Kidney tubule cell (primary cell): ENCODE data around the gene SLC35F6.
A peak's percentile ranks its signal among the peaks of the same experiment; 100 is the strongest.
"Not testable (repeated sequence)": the region's sequence is repeated elsewhere in the genome, so short reads cannot be mapped to it uniquely, and the experiment has no call there.

Experiments
- DNase-seq: peaks from one replicate; pipeline ENCODE4 v3.0.0-alpha.2; 2018; ENCODE audit warnings: low spot score

SLC35F6 gene

GRCh38 chr2:26784570-26785234 is 20.6 kb downstream of the SLC35F6 start:
- DNase-seq = no peak

DNA sequence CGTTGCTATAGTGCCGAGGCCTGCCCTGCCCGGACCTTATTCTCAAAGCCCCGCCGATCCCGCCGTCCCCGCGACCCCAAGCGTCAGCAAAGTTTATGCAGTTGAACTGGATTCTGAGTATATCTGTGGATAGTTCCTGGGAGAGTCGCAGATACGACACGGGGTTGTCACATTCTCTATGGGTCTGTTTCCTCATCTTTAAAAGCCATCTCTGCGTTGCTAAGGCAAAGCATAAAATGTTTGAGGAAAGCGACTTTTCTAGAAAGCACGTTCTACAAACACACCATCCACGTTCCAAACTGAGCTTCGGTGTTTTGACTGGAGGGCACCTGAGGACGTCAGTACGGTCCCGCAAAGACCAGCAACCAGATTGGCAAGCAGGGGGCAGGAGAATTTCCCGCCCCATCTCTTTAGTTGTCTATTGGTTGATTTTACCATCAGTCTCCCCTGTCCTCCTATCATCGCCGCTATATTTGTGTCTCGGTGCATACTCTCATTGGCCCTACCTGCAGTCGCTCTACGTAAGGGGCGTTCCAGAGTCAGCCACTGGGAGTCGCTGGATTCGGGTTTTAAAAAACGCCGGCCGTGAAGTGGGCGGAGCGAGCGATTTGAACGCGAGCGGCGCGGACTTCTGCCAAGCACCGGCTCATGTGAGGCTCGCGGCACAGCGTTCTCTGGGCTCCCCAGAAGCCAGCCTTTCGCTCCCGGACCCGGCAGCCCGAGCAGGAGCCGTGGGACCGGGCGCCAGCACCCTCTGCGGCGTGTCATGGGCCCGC is 21.5 kb downstream of the SLC35F6 start, which contains the start of gene CENPA:
CENPA (plus strand) TSS at position 626 of the 776 bp plus-strand sequence; CDS start at position 767, 141 bp downstream.
- peak; percentile 100 for DNase-seq

GRCh38 chr2:26786207-26787028 is 22.3 kb downstream of the SLC35F6 start:
- DNase-seq = peak; percentile 36

GRCh38 chr2:26792720-26793119 is 28.6 kb downstream of the SLC35F6 start:
- peak; percentile 27 for DNase-seq

DNA sequence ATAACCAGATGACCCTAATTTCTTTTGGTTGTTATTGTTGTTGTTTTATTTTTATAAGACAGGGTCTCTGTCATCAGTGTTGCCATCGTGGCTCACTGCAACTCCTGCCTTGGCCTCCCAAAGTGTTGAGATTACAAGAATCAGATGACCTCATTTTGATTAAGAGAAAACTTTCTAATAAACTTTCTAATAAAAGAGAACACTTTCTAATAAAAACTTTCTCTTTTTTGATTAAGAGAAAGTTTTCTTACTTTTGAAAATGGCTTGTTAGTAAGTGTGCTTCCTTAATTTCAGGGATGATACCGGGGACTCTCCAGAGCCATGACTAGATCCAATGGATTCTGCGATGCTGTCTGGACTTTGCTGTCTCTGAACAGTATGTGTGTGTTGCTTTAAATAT is 29.4 kb downstream of the SLC35F6 start:
- no peak for DNase-seq

GRCh38 chr2:26795135-26795534 is 31.1 kb downstream of the SLC35F6 start:
- DNase-seq = not testable (repeated sequence)

GRCh38 chr2:26801328-26801727 is 37.2 kb downstream of the SLC35F6 start:
- no peak for DNase-seq

- DNase-seq = no peak
Measured at GRCh38 chr2:26801796-26802195, 37.7 kb downstream of the SLC35F6 start.

DNA sequence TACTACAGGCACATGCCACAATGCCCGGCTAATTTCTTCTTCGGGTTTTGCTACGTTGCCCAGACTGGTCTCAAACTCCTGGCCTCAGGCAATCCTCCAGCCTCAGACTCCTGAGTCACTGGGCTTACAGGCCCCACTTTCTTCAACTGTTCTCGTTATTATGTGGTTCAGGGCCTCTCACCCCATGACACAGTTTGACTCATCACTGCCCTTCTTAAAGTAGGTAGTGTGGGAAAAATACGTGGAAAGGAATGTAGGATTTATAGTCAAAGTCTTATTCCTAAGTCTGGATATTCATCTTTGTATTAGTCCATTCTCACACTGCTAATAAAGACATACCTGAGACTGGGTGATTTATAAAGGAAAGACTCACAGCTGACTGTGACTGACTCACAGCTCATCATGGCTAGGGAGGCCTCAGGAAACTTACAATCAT is 41.2 kb downstream of the SLC35F6 start:
- DNase-seq = peak; percentile 98

GRCh38 chr2:26807788-26808460 is 43.8 kb downstream of the SLC35F6 start:
- DNase-seq = peak; percentile 34

DNA sequence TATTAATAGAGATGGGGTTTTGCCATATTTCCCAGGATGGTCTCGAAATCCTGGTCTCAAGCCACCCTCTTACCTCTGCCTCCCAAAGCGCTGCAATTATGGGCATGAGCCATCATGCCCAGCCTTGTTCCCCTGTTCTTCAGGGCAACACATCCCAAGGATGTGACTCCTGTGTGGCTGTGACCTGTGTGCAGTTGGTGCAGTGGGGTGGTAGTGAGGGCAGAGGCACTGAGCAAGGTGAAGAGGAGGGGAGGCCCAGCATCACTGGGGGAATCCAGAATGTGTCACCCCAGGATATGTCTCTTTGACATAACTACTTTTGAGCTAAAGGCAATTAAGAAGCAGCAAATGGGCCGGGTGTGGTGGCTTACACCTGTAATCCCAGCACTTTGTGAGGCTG is 45.1 kb downstream of the SLC35F6 start:
- DNase-seq = no peak

DNA sequence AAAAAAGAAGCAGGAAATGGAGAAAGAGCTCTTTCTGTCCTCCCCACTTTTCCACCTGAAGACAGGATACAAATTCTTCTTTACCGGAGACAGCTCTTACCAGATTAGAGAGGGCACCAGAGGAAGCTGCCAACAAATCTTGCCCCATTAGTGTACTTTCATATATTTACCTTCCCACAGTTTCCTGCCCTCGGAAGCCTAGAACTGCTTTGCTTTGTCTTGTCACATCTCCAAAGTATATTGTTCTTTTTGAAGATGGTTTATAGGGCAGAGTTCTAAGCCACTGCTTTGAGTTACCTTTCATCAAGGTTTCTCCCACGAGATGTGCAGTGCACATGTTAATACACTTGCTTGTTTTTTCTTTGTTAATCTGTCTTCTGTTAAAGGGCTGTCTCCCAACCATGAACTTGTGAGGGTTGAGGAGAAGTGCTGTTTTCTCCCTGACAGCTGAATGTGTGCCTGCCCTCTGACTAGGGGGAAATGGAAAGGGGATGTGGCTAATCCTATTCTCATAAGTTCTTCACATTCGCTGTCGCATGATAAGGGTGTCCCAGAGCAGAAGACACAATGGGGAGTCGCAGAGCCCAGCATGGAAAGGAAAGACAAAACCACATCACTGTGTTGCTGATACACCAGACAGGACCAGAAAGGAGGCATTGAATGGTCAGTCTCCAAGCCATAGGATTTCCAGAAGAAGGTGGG is 45.9 kb downstream of the SLC35F6 start:
- DNase-seq = no peak

GRCh38 chr2:26811261-26811660 is 47.2 kb downstream of the SLC35F6 start:
- DNase-seq = no peak

GRCh38 chr2:26811791-26812694 is 48.0 kb downstream of the SLC35F6 start:
- no peak for DNase-seq

DNA sequence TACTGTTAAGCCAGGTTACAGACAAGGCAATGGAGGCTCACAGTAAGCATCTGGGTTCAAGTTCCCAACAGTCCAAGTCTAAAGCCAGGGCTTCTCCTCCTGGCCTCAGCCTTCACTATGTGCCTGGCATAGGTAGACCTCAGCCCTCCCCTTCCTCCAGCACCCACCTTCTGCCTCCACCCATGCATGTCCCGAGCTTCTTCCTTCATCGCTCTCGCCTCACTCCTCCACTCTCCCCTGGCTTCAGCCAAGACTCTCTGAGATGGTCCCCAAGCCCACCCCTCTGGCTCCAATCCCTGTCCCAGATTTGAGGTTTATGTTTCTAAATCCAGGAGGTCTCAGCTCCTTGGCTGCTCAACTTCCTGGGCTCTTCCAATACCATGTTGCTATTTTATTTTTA is 48.6 kb downstream of the SLC35F6 start:
- no peak for DNase-seq

DNA sequence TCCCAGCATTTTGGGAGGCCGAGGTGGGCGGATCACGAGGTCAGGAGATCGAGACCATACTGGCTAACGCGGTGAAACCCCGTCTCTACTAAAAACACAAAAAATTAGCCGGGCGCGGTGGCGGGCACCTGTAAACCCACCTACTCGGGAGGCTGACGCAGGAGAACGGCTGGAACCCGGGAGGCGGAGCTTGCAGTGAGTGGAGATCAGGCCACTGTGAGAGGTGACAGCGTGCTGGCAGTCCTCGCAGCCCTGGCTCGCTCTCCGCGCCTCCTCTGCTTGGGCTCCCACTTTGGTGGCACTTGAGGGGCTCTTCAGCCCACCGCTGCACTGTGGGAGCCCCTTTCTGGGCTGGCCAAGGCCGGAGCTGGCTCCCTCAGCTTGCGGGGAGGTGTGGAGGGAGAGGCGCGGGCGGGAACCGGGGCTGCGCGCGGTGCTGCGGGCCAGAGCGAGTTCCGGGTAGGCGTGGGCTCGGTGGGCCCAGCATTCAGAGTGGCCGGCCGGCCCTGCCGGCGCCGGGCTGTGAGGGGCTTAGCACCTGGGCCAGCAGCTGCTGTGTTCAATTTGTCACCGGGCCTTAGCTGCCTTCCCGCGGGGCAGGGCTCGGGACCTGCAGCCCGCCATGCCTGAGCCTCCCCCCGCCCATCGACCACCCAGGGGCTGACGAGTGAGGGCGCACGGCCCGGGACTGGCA is 50.1 kb downstream of the SLC35F6 start:
- not testable (repeated sequence) for DNase-seq

GRCh38 chr2:26816893-26817292 is 52.8 kb downstream of the SLC35F6 start:
- DNase-seq = no peak

DNA sequence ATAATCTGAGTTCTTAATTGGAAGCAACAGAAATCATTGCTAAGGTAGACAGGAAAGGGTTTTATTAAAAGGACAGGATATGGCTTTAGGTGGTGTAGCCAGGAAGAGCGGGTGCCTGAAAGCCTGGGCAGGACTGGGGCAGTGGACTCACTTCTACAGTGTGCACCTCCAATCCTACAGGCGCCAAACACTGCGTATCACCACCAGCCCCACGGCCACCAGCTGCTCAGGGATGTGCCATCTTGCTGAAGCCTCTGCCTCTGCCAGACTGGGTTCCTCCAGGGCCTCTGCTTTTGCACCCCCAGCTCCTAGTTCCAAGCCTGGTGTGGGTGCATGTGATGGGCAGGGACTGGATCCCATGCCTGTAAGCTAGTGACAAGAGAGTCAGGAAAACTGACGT is 54.2 kb downstream of the SLC35F6 start:
- DNase-seq = no peak

DNA sequence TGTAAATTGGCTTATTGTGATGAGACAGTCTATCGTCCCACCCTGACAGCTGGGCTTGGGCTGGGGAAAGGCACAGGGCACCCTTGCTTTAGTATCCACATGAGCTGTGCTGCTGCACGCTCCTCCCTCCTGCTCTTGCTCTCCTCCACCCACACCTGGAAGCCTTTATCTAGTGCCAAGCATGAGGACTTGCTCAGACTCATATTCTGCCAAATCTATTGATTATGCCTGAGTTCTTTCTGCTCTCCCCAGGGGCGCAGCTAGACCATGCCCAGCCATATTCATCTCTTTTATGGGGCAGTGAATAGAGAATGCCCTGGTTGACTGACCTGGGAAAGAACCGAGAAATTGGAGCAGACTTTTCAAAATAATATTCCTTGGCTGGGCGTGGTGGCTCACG is 54.9 kb downstream of the SLC35F6 start:
- DNase-seq = no peak

DNA sequence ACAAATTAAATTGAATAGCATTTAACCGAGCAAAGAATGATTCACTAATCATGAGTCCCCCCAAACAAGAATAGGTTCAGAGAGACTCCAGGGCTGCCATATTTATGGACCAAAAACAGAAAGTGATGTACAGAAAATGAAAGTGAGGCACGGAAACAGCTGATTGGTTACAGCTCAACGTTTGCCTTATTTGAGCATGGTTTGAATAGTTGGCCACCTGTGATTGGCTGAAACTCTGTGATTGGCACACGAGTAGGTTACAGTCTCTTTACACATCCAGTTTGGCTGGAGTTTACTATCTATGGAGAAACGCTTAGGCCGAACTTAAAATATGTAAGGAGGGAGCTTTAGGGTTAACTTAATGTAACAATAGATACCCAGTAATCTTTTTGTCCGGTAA is 56.8 kb downstream of the SLC35F6 start:
- DNase-seq = no peak
